ENCODE data around the gene NUP58. TPM values are rescaled to one million over a fixed set of nuclear protein-coding genes. Genes with fewer than 3 reads are reported as not detected.

NUP58 gene
- 40.8 TPM for polyA plus RNA-seq (ENCODE audit: insufficient read length)

DNA sequence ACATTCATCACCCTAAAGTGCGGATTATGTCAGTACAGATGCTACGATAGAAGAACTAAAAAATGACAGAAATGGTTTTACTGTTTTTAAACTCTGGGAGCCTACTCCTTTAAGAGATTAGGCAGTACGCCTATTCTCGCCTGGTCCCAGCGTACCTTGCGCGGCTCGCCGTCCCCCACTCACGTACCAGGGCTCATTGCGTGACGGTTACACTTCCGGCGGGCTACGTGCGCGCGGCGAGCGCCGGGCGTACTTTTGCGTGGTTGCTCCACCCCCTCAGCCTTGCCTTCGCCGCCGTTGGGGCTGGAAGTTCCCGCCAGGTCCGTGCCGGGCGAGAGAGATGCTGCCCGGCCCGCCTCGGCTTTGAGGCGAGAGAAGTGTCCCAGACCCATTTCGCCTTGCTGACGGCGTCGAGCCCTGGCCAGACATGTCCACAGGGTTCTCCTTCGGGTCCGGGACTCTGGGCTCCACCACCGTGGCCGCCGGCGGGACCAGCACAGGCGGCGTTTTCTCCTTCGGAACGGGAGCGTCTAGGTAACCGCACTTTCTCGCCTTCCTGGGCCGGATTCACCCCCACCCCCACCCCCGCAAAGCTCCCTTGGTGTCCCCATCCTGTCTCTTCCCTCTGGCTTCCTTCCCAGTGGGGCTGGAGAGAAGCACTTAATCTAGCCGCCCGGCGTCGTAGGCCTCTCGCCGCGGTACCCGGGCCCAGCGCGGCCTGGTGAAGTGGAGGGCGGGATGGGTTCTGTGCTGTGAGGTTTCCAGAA is at the start of gene NUP58:
TSS of gene NUP58 (plus strand) at position 279 of the 767 bp plus-strand sequence. CDS start at position 428, 149 bp downstream.
- peak; percentile 95 for DNase-seq (ENCODE audit: low read depth)

- DNase-seq (ENCODE audit: low read depth): no peak
Observed at GRCh38 chr13:25252225-25252624, 49.2 kb upstream of the NUP58 start.

- no peak for DNase-seq (ENCODE audit: low read depth)
Observed at GRCh38 chr13:25252752-25253151, 48.7 kb upstream of the NUP58 start.

- no peak for DNase-seq (ENCODE audit: low read depth)
Observed at GRCh38 chr13:25253702-25254101, 47.7 kb upstream of the NUP58 start.

- no peak for DNase-seq (ENCODE audit: low read depth)
Observed at GRCh38 chr13:25262261-25262660, 39.2 kb upstream of the NUP58 start.

GRCh38 chr13:25266706-25267105 is 34.7 kb upstream of the NUP58 start:
- no peak for DNase-seq (ENCODE audit: low read depth)

GRCh38 chr13:25267715-25268114 is 33.7 kb upstream of the NUP58 start:
- no peak for DNase-seq (ENCODE audit: low read depth)

DNA sequence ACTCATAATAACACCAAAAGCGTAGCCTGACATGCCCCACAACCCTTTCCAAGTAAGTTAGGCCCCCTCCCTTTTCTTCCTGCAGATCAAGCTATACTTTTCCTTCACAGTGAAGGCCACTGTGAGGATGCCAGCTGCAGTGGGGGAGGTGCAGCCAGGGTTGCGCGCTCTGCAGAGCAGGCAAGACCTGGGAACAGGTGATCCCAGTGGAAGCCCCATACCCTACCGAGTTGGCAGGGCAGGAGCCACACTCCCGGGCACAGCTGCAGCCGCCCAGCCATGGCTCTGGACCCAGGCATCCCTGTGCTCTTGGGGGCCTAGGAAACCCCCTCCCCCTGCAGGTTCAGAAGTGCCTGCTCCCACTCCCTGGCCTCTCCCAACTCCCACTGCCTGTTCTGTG is 32.9 kb upstream of the NUP58 start:
- no peak for DNase-seq (ENCODE audit: low read depth)

GRCh38 chr13:25276748-25277147 is 24.7 kb upstream of the NUP58 start:
- DNase-seq (ENCODE audit: low read depth): no peak

- no peak for DNase-seq (ENCODE audit: low read depth)
Observed at GRCh38 chr13:25280396-25280795, 21.0 kb upstream of the NUP58 start.

DNA sequence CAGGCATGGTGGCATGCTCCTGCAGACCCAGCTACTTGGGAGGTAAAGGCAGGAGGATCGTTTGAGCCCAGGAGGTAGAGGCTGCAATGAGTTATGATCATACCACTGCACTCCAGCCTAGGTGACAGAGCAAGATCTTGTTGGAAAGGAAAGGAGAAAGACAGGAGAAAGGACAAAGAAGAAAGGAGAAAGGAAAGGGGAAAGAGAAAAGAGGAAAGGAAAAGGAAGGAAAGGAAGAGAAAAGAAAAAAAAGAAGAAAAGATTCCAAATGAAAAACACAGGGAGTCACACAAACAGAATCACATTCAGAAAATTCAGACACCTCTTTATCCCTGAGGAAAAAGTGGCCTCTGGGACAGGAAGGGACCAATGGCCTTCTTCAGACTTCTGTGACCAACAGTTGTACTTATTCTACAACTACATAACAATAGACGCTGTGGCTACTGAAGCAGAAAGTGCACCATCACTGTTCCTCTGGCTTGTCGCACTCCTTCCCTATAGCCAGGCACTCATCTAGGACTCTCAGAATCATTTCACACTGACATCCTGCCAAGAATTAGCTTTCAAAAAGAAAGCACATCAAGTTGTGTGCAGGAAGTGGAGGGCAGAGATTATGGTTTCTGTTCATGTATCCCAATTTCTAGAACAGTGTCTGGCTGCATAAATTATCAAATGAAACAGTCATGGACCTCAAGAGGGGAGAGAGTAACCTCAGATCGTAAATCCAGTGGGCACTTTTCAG is 20.1 kb upstream of the NUP58 start:
- DNase-seq (ENCODE audit: low read depth): no peak

DNA sequence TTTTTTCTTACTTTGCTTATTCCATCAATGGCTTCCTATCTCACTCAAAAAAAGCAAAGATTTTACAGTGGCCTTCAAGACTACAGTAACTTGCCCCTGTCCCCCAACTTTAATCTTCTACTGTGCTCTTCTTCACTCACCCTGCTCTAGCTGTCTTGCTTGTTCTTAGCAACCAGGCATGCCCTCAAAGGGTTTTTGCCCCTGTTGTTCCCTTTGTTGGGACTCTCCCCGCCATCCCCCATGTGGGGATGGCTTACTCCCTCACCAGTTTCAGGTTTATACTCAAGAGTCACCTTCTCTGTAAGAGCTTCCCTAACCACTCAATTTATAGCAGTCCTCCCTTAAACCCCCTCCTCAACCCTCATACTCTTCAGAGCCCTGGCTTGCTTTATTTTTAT is 19.5 kb upstream of the NUP58 start:
- no peak for DNase-seq (ENCODE audit: low read depth)

DNA sequence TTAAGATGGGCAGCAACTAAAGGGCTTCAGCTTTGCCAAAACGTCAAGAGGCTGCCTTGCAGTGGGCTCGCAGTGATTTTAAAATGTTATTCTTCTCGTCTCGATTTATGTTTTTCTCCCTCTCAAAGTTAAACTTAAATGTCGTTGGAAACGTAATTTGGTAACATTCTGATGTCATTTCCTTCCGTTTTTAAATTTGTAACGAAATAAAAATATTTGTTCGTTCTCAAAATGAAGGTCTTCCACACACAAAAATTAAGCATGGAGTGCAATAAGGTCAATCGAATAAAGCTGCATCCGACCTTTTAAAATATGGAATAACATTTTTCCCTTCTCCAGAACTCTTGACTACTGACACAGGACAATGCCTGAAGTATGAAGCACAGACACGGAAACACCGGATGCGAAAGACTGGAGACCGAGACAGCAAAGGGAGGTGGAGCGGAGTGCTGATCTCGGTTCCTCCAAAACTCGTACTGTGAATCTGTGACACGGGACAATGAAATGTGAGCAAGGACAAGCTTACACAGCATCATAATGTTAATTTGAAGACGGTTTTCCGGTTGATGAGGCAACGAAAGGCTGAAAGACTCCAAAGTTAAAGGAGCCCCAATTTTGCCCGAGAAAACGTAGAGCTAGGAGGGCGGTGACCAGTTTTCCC is 15.0 kb upstream of the NUP58 start:
- no peak for DNase-seq (ENCODE audit: low read depth)

- peak; percentile 62 for DNase-seq (ENCODE audit: low read depth)
Observed at GRCh38 chr13:25286969-25287961, 14.2 kb upstream of the NUP58 start, which contains the start of gene MTMR6. TSS of gene MTMR6 (minus strand) at chr13:25287488. CDS start at chr13:25287247, 241 bp downstream.

DNA sequence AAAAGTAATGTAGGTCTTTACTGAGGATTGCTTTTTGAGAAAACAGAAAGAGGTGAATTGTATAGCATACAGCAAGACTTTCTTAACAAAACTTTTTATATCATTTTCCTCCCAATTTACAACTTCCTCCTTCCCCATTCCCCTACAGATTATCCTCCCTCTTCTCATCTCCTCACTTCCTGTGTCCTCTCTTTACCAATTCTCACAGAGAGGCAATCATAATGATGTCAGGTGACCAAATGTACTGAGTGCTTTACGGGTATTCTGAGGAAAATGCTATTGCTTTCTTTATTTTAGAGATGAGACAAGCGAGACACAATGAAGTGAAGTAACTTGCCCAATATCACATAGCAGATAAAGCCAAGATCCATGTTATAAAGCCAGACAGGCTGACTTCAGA is 12.5 kb upstream of the NUP58 start:
- DNase-seq (ENCODE audit: low read depth): no peak

- no peak for DNase-seq (ENCODE audit: low read depth)
Observed at GRCh38 chr13:25291691-25292090, 9.7 kb upstream of the NUP58 start.

DNA sequence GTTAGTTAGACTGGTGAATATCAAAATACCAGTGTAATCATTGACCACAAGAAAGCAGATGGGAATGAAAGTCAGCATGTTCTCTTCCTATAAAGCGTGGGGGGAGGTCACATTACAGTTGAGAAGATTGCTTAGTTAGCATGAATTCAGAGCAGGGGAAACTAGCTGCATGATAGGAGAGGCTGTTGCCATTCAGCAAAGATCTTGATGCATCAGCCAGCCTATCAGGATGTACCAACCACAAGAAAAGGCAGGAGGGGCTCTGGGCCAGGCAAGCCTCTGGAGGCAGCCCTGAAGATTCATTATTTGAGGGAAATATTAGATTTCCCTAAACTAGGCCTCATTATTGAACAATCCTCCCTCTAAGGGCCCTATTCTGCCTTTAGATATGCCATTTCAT is 9.1 kb upstream of the NUP58 start:
- DNase-seq (ENCODE audit: low read depth): no peak

DNA sequence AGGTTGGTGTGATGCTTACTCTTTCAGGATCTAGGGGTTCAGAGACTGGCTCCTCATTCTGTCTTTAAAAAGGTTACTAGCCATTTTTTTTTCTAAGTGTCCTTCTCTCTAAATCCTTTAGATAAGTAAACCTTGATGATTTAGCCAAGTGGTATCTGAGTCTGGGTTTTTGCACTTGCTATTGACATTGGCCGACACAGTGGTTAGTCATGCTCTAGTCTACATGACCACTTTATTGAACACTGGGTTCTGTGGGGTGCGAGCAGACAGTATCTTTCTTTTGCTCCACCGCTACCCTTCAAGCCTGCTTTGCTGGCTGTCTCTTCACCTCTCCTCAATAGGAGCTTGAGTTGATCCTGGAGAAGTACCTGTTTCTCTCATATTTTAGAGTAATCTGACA is 6.2 kb upstream of the NUP58 start:
- DNase-seq (ENCODE audit: low read depth): no peak

- no peak for DNase-seq (ENCODE audit: low read depth)
Observed at GRCh38 chr13:25295701-25296100, 5.7 kb upstream of the NUP58 start.

GRCh38 chr13:25300861-25301346 is 521 bp upstream of the NUP58 start:
- no peak for DNase-seq (ENCODE audit: low read depth)

DNA sequence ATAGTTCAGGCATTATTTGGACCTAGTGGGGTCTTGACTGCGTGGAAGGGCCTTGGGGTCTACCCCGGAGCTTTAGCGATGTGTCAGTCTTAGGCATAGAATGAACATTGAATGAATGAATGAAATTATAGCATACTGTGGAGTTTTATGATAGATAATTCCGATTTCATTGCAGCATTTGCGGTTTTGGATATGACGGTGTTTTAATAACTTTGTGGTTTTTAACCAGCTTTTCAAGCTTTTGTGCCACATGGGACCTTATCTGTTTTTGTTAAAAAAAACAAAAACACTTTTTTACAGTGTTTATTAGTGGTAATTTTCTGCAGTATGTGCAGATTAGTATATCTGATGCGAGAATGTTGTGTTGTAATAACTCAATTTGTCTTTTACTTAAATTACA is 696 bp downstream of the NUP58 start:
- no peak for DNase-seq (ENCODE audit: low read depth)
